K562 (cell line): ENCODE data around the gene ANP32B. TPM values are rescaled to one million over a fixed set of nuclear protein-coding genes. Genes with fewer than 3 reads are reported as not detected.
A peak's percentile ranks its signal among the peaks of the same experiment; 100 is the strongest.

Source experiments
- CC2D1A ChIP-seq: fragments of 450-650 bp; IDR thresholded peaks from 2 replicates; pipeline ENCODE4 v1.6.1; 2017; ENCODE audit warnings: mild to moderate bottlenecking
- CEBPB ChIP-seq: fragments of 450-650 bp; IDR thresholded peaks from 2 replicates; pipeline ENCODE4 v1.6.1; 2016; ENCODE audit warnings: missing genetic modification characterization, missing compliant biosample characterization
- CEBPZ ChIP-seq: fragments of 150-350 bp; IDR thresholded peaks from 2 replicates; pipeline ENCODE4 v1.6.1; 2014; ENCODE audit warnings: low read depth, mild to moderate bottlenecking, low read length, borderline replicate concordance
- E2F4 ChIP-seq: sonication (generic); formaldehyde crosslinking; IDR thresholded peaks from 2 replicates; pipeline ENCODE4 v1.8.0; 2022; ENCODE audit warnings: mild to moderate bottlenecking, low read depth, missing genetic modification reagents
- LCOR ChIP-seq: sonication (generic); formaldehyde crosslinking; IDR thresholded peaks from 2 replicates; pipeline ENCODE4 v1.8.0; 2022; ENCODE audit warnings: mild to moderate bottlenecking, missing genetic modification reagents
- MAZ ChIP-seq, 2 experiments: fragments of 450-650 bp in 1 of 2; sonication (generic) in 1 of 2; formaldehyde crosslinking; IDR thresholded peaks in 1 of 2; conservative IDR thresholded peaks in 1 of 2; 2 replicates each; pipeline versions ENCODE4 v1.4.0 to v1.5.0; 2020; ENCODE audit warnings: mild to moderate bottlenecking in 1 of 2, missing genetic modification reagents in 1 of 2
- POLR2AphosphoS5 ChIP-seq: IDR thresholded peaks from 2 replicates; pipeline ENCODE4 v1.6.1; 2011; ENCODE audit warnings: mild to moderate bottlenecking, low read depth, low read length, moderate library complexity; ENCODE audit not compliant: control insufficient read depth, insufficient read depth
- RBM17 ChIP-seq: fragments of 200-400 bp; formaldehyde crosslinking; IDR thresholded peaks from 2 replicates; pipeline ENCODE4 v1.6.1; 2017; ENCODE audit warnings: low read depth, mild to moderate bottlenecking, low read length, borderline replicate concordance
- SUPT5H ChIP-seq: fragments of 450-650 bp; IDR thresholded peaks from 2 replicates; pipeline ENCODE4 v1.6.1; 2016
- ZBED1 ChIP-seq: IDR thresholded peaks from 2 replicates; pipeline ENCODE4 v1.6.1; 2014
- ZNF146 ChIP-seq: IDR thresholded peaks from one replicate; pipeline ENCODE4 v1.6.1; 2018; ENCODE audit warnings: missing compliant biosample characterization; ENCODE audit not compliant: unreplicated experiment
- ZNF212 ChIP-seq: fragments of 450-650 bp; formaldehyde crosslinking; IDR thresholded peaks from 2 replicates; pipeline ENCODE4 v1.4.0; 2020; ENCODE audit warnings: mild to moderate bottlenecking
- ZNF584 ChIP-seq: fragments of 200-800 bp; sonication (Bioruptor generic); IDR thresholded peaks from 2 replicates; pipeline ENCODE4 v1.6.1; 2016; ENCODE audit warnings: low read depth, mild to moderate bottlenecking, missing genetic modification characterization, missing compliant biosample characterization
- ZNF609 ChIP-seq: sonication (generic); formaldehyde crosslinking; IDR thresholded peaks from 2 replicates; pipeline ENCODE4 v1.8.1; 2023; ENCODE audit warnings: missing genetic modification reagents, mild to moderate bottlenecking, borderline replicate concordance
- polyA plus RNA-seq, 8 experiments: library from polyadenylated mRNA; depleted of rRNA in 4 of 8; stranded (reverse) in 5 of 8; unstranded in 3 of 8; fragments of >200 nt; fragmentation: Nextera tagmentation in 2 of 8; fragmentation: Illumina TruSeq in 1 of 8; extraction: Ambion mirVana in 2 of 8; extraction: Trizol in 1 of 8; gene quantifications; 2 replicates each; pipeline versions ENCODE4 v1.2.1 to v1.2.3, GENCODE V29; 2011 to 2014; ENCODE audit warnings: inconsistent platforms in 1 of 8, missing spikeins in 1 of 8
- total RNA-seq, 7 experiments: library from RNA; depleted of rRNA in 6 of 7; stranded (reverse); fragments of >200 nt in 6 of 7; fragmentation: Illumina TruSeq in 2 of 7; extraction: Trizol in 2 of 7; gene quantifications; 2 replicates each; pipeline versions ENCODE4 v1.2.1 to v1.2.3, GENCODE V29; 2011 to 2021; ENCODE audit warnings: low replicate concordance in 1 of 7

Gene ANP32B
- total and polyA plus RNA-seq, 9 of the 15 experiments (the other 6 are each of a cell fraction or from before 2014, with no cell fraction given): 68.9 to 815 (median 141) TPM

GRCh38 chr9:98047002-98047401, 63.9 kb downstream of the ANP32B start (continued):
- TF ChIP-seq ZNF212 (no peak), ZNF609 (CRISPR knock-in tag) (no peak), ZNF146 (CRISPR knock-in tag) (no peak), MAZ (CRISPR knock-in tag; conservative IDR thresholded peaks at IDR 0.05 in 1 of 2, IDR thresholded peaks at IDR 0.05 in 1 of 2) (no peak), POLR2AphosphoS5 (peak; percentile 76), RBM17 (no peak), CC2D1A (peak; percentile 32; the same call in 1 of the 2 replicates), ZNF584 (CRISPR knock-in tag) (no peak), ZBED1 (no peak), E2F4 (no peak), CEBPZ (no peak), LCOR (CRISPR knock-in tag) (no peak), CEBPB (tag) (no peak), SUPT5H (peak; percentile 79)
